ENCODE data around the gene SORCS2.
A peak's percentile ranks its signal among the peaks of the same experiment; 100 is the strongest.

The SORCS2 gene

GRCh38 chr4:7778510-7779431, 586.4 kb downstream of the SORCS2 start:
- no peaks in the 10 kb centered on the region for H3K36me3 ChIP-seq (ENCODE audit: control insufficient read depth in 4 of 4, insufficient read depth in 4 of 4, low read length in 3 of 4)
- POLR2A ChIA-PET: no interaction called here

GRCh38 chr4:7779432-7779768, 587.1 kb downstream of the SORCS2 start:
- ChIA-PET POLR2A (no interaction called here), CTCF (interaction anchor here (2.0 to 4.0 kb wide), 2 partner anchors 10 to 22 kb away, joined by 8 to 17 read pairs; no protein-coding TSS in a partner anchor)
- no peak overlapping the region for H3K27ac ChIP-seq (ENCODE audit: insufficient read depth in 1 of 2, low read depth in 1 of 2, low read length in 2 of 2, poor library complexity in 1 of 2, severe bottlenecking in 2 of 2)

More at GRCh38 chr4:7778510-7779431, 586.4 kb downstream of the SORCS2 start:
- no peak for DNase-seq
- WGBS (ENCODE audit: insufficient coverage): 96% methylated on average over 22 of the region's 24 CpGs
- no peak overlapping the region for H3K4me3 ChIP-seq (ENCODE audit: control insufficient read depth in 1 of 7, extremely low read depth in 1 of 7, insufficient read depth in 4 of 7, low read depth in 2 of 7, low read length in 6 of 7)
- peaks cover 0 to 9% (median 7%) of the 10 kb centered on the region in 5 experiments for H3K27me3 ChIP-seq (replicated peaks in 2 of 5; ENCODE audit: control insufficient read depth in 4 of 5, insufficient read depth in 5 of 5, low read length in 4 of 5)
- peaks cover 0 to 18% (median 11%) of the 10 kb centered on the region in 4 experiments for H3K4me1 ChIP-seq (ENCODE audit: control extremely low read depth in 1 of 4, control insufficient read depth in 4 of 4, insufficient read depth in 4 of 4, low read length in 3 of 4)
- H3K27ac ChIP-seq (ENCODE audit: insufficient read depth in 1 of 2, low read depth in 1 of 2, low read length in 2 of 2, poor library complexity in 1 of 2, severe bottlenecking in 2 of 2): no peak overlapping the region
- H3K9me3 ChIP-seq (ENCODE audit: control extremely low read depth in 1 of 5, control insufficient read depth in 4 of 5, insufficient read depth in 2 of 5, low read depth in 1 of 5, low read length in 4 of 5): no peaks in the 10 kb centered on the region
- CTCF ChIA-PET: interaction anchor here (1.3 to 4.0 kb wide), 4 partner anchors 9 to 26 kb away, joined by 3 to 17 read pairs (median 4); no protein-coding TSS in a partner anchor

GRCh38 chr4:7780751-7781348, 588.5 kb downstream of the SORCS2 start:
- peaks cover 0 to 18% (median 11%) of the 10 kb centered on the region in 4 experiments for H3K4me1 ChIP-seq (ENCODE audit: control extremely low read depth in 1 of 4, control insufficient read depth in 4 of 4, insufficient read depth in 4 of 4, low read length in 3 of 4)
- H3K27ac ChIP-seq (ENCODE audit: insufficient read depth in 1 of 2, low read depth in 1 of 2, low read length in 2 of 2, poor library complexity in 1 of 2, severe bottlenecking in 2 of 2): no peak overlapping the region
- H3K9me3 ChIP-seq (ENCODE audit: control extremely low read depth in 1 of 5, control insufficient read depth in 4 of 5, insufficient read depth in 2 of 5, low read depth in 1 of 5, low read length in 4 of 5): no peaks in the 10 kb centered on the region
- H3K36me3 ChIP-seq (ENCODE audit: control insufficient read depth in 4 of 4, insufficient read depth in 4 of 4, low read length in 3 of 4): no peaks in the 10 kb centered on the region
- no peak for DNase-seq
- H3K4me3 ChIP-seq (ENCODE audit: control insufficient read depth in 1 of 7, extremely low read depth in 1 of 7, insufficient read depth in 4 of 7, low read depth in 2 of 7, low read length in 6 of 7): peak overlapping the region in 1 of 7 experiments; percentile 42
- ChIA-PET CTCF (interaction anchor here (2.0 to 4.0 kb wide), 3 partner anchors 11 to 21 kb away, joined by 6 to 17 read pairs (median 8); no protein-coding TSS in a partner anchor), POLR2A (no interaction called here)
- 62% methylated on average over 3 of the region's 5 CpGs for WGBS (ENCODE audit: insufficient coverage)
- H3K27me3 ChIP-seq (replicated peaks in 2 of 5; ENCODE audit: control insufficient read depth in 4 of 5, insufficient read depth in 5 of 5, low read length in 4 of 5): peaks cover 0 to 6% (median 0%) of the 10 kb centered on the region in 5 experiments

More at GRCh38 chr4:7779432-7779768, 587.1 kb downstream of the SORCS2 start:
- H3K9me3 ChIP-seq (ENCODE audit: control extremely low read depth in 1 of 5, control insufficient read depth in 4 of 5, insufficient read depth in 2 of 5, low read depth in 1 of 5, low read length in 4 of 5): no peaks in the 10 kb centered on the region
- H3K4me1 ChIP-seq (ENCODE audit: control extremely low read depth in 1 of 4, control insufficient read depth in 4 of 4, insufficient read depth in 4 of 4, low read length in 3 of 4): peaks cover 0 to 18% (median 11%) of the 10 kb centered on the region in 4 experiments
- no peak overlapping the region for H3K4me3 ChIP-seq (ENCODE audit: control insufficient read depth in 1 of 7, extremely low read depth in 1 of 7, insufficient read depth in 4 of 7, low read depth in 2 of 7, low read length in 6 of 7)
- H3K27me3 ChIP-seq (replicated peaks in 2 of 5; ENCODE audit: control insufficient read depth in 4 of 5, insufficient read depth in 5 of 5, low read length in 4 of 5): peaks cover 0 to 8% (median 3%) of the 10 kb centered on the region in 5 experiments
- DNase-seq: no peak
- WGBS (ENCODE audit: insufficient coverage): 43% methylated on average over 1 of the region's 5 CpGs
- H3K36me3 ChIP-seq (ENCODE audit: control insufficient read depth in 4 of 4, insufficient read depth in 4 of 4, low read length in 3 of 4): no peaks in the 10 kb centered on the region

- H3K27ac ChIP-seq (ENCODE audit: insufficient read depth in 1 of 2, low read depth in 1 of 2, low read length in 2 of 2, poor library complexity in 1 of 2, severe bottlenecking in 2 of 2): no peak overlapping the region
- peaks cover 0 to 3% (median 0%) of the 10 kb centered on the region in 5 experiments for H3K27me3 ChIP-seq (replicated peaks in 2 of 5; ENCODE audit: control insufficient read depth in 4 of 5, insufficient read depth in 5 of 5, low read length in 4 of 5)
- H3K36me3 ChIP-seq (ENCODE audit: control insufficient read depth in 4 of 4, insufficient read depth in 4 of 4, low read length in 3 of 4): no peaks in the 10 kb centered on the region
- WGBS (ENCODE audit: insufficient coverage): 10% methylated on average over 11 of the region's 13 CpGs
- H3K4me3 ChIP-seq (ENCODE audit: control insufficient read depth in 1 of 7, extremely low read depth in 1 of 7, insufficient read depth in 4 of 7, low read depth in 2 of 7, low read length in 6 of 7): peak overlapping the region in 2 of 7 experiments; percentile 30 to 42
- POLR2A ChIA-PET: interaction anchor here (0.6 kb wide), 1 partner anchor 11 kb away, joined by 5 read pairs; no protein-coding TSS in a partner anchor
- peak in 2 of 3 donors; percentile 13 to 30 for DNase-seq
- no peaks in the 10 kb centered on the region for H3K9me3 ChIP-seq (ENCODE audit: control extremely low read depth in 1 of 5, control insufficient read depth in 4 of 5, insufficient read depth in 2 of 5, low read depth in 1 of 5, low read length in 4 of 5)
- CTCF ChIA-PET: interaction anchor here (2.0 kb wide), 2 partner anchors 12 to 20 kb away, joined by 6 to 8 read pairs; no protein-coding TSS in a partner anchor
- H3K4me1 ChIP-seq (ENCODE audit: control extremely low read depth in 1 of 4, control insufficient read depth in 4 of 4, insufficient read depth in 4 of 4, low read length in 3 of 4): peaks cover 0 to 18% (median 11%) of the 10 kb centered on the region in 4 experiments
These were observed 589.0 kb downstream of the SORCS2 start for GRCh38 chr4:7781366-7781765.

GRCh38 chr4:7781993-7782392, 589.7 kb downstream of the SORCS2 start:
- Histone ChIP-seq H3K4me1 (ENCODE audit: control extremely low read depth in 1 of 4, control insufficient read depth in 4 of 4, insufficient read depth in 4 of 4, low read length in 3 of 4) (peaks cover 0 to 18% (median 11%) of the 10 kb centered on the region in 4 experiments), H3K9me3 (ENCODE audit: control extremely low read depth in 1 of 5, control insufficient read depth in 4 of 5, insufficient read depth in 2 of 5, low read depth in 1 of 5, low read length in 4 of 5) (no peaks in the 10 kb centered on the region), H3K36me3 (ENCODE audit: control insufficient read depth in 4 of 4, insufficient read depth in 4 of 4, low read length in 3 of 4) (no peaks in the 10 kb centered on the region), H3K27ac (ENCODE audit: insufficient read depth in 1 of 2, low read depth in 1 of 2, low read length in 2 of 2, poor library complexity in 1 of 2, severe bottlenecking in 2 of 2) (no peak overlapping the region), H3K4me3 (ENCODE audit: control insufficient read depth in 1 of 7, extremely low read depth in 1 of 7, insufficient read depth in 4 of 7, low read depth in 2 of 7, low read length in 6 of 7) (no peak overlapping the region), H3K27me3 (replicated peaks in 2 of 5; ENCODE audit: control insufficient read depth in 4 of 5, insufficient read depth in 5 of 5, low read length in 4 of 5) (peaks cover 0 to 2% (median 0%) of the 10 kb centered on the region in 5 experiments)
- no peak for DNase-seq
- CTCF ChIA-PET: interaction anchor here (1.3 to 2.0 kb wide), 2 partner anchors 9 to 21 kb away, joined by 3 to 6 read pairs; no protein-coding TSS in a partner anchor
- WGBS (ENCODE audit: insufficient coverage): 87% methylated on average over 17 of the region's 17 CpGs
- POLR2A ChIA-PET: interaction anchor here (0.6 kb wide), 1 partner anchor 10 kb away, joined by 5 read pairs; no protein-coding TSS in a partner anchor

- 96% methylated on average over 3 of the region's 8 CpGs for WGBS (ENCODE audit: insufficient coverage)
- H3K36me3 ChIP-seq (ENCODE audit: control insufficient read depth in 4 of 4, insufficient read depth in 4 of 4, low read length in 3 of 4): no peaks in the 10 kb centered on the region
- CTCF ChIA-PET: interaction anchor here (1.1 to 1.3 kb wide), 3 partner anchors 10 to 147 kb away, joined by 3 read pairs; no protein-coding TSS in a partner anchor
- no peak overlapping the region for H3K4me3 ChIP-seq (ENCODE audit: control insufficient read depth in 1 of 7, extremely low read depth in 1 of 7, insufficient read depth in 4 of 7, low read depth in 2 of 7, low read length in 6 of 7)
- H3K4me1 ChIP-seq (ENCODE audit: control extremely low read depth in 1 of 4, control insufficient read depth in 4 of 4, insufficient read depth in 4 of 4, low read length in 3 of 4): peaks cover 0 to 18% (median 11%) of the 10 kb centered on the region in 4 experiments
- POLR2A ChIA-PET: no interaction called here
- H3K27me3 ChIP-seq (replicated peaks in 2 of 5; ENCODE audit: control insufficient read depth in 4 of 5, insufficient read depth in 5 of 5, low read length in 4 of 5): peaks cover 0 to under 1% (median 0%) of the 10 kb centered on the region in 5 experiments
- H3K27ac ChIP-seq (ENCODE audit: insufficient read depth in 1 of 2, low read depth in 1 of 2, low read length in 2 of 2, poor library complexity in 1 of 2, severe bottlenecking in 2 of 2): no peak overlapping the region
- no peaks in the 10 kb centered on the region for H3K9me3 ChIP-seq (ENCODE audit: control extremely low read depth in 1 of 5, control insufficient read depth in 4 of 5, insufficient read depth in 2 of 5, low read depth in 1 of 5, low read length in 4 of 5)
- DNase-seq: no peak
These were observed 590.4 kb downstream of the SORCS2 start for GRCh38 chr4:7782783-7783182.

Data from common myeloid progenitor, CD34-positive (primary cell).